Dedifferentiated amniotic fluid mesenchymal stem cell (primary cell): Measurements from ENCODE around the gene ANKMY1.

Experiments used
- DNase-seq: peaks from one replicate; pipeline ENCODE4 v3.0.0-alpha.2; 2016; ENCODE audit errors: extremely low spot score

Gene ANKMY1

GRCh38 chr2:240594511-240595380 lies 37.0 kb upstream of the ANKMY1 start:
- DNase-seq = no peak

- DNase-seq = no peak
Measured at GRCh38 chr2:240593703-240594451, 36.1 kb upstream of the ANKMY1 start.

GRCh38 chr2:240593026-240593702 lies 35.4 kb upstream of the ANKMY1 start:
- no peak for DNase-seq

GRCh38 chr2:240591784-240592183 lies 34.0 kb upstream of the ANKMY1 start:
- no peak for DNase-seq

GRCh38 chr2:240591226-240591625 lies 33.4 kb upstream of the ANKMY1 start:
- DNase-seq = no peak

- no peak for DNase-seq
Measured at GRCh38 chr2:240590681-240591111, 32.9 kb upstream of the ANKMY1 start.

GRCh38 chr2:240589850-240590525 lies 32.2 kb upstream of the ANKMY1 start:
- DNase-seq = no peak

GRCh38 chr2:240589375-240589774 lies 31.6 kb upstream of the ANKMY1 start:
- DNase-seq = no peak

- no peak for DNase-seq
Measured at GRCh38 chr2:240588669-240589068, 30.9 kb upstream of the ANKMY1 start.

- no peak for DNase-seq
Measured at GRCh38 chr2:240588006-240588655, 30.3 kb upstream of the ANKMY1 start.

- DNase-seq = no peak
Measured at GRCh38 chr2:240586919-240587800, 29.4 kb upstream of the ANKMY1 start.

- peak; percentile 96 for DNase-seq
Measured at GRCh38 chr2:240586198-240586918, 28.6 kb upstream of the ANKMY1 start, which contains the start of gene CAPN10. Gene CAPN10 (plus strand): TSS chr2:240586734. CDS start chr2:240586912, 178 bp downstream.

GRCh38 chr2:240585681-240586197 lies 28.0 kb upstream of the ANKMY1 start:
- no peak for DNase-seq

GRCh38 chr2:240585101-240585500 lies 27.3 kb upstream of the ANKMY1 start:
- no peak for DNase-seq

GRCh38 chr2:240584486-240585031 lies 26.8 kb upstream of the ANKMY1 start:
- DNase-seq = no peak

- no peak for DNase-seq
Measured at GRCh38 chr2:240583774-240584173, 26.0 kb upstream of the ANKMY1 start.

GRCh38 chr2:240582781-240583180 lies 25.0 kb upstream of the ANKMY1 start:
- no peak for DNase-seq

GRCh38 chr2:240581811-240582210 lies 24.0 kb upstream of the ANKMY1 start:
- DNase-seq = no peak
